GM12873 (cell line): ENCODE measurements around the gene TMEM51.

Experiments used
- TF ChIP-seq, protein P1 (sequence below): IDR thresholded peaks from 2 replicates; pipeline ENCODE4 v1.5.1; 2012; ENCODE audit warnings: low read depth, mild to moderate bottlenecking, moderate library complexity, low read length, control low read depth; ENCODE audit not compliant: insufficient read depth; ENCODE audit errors: missing control alignments

TMEM51 gene

GRCh38 chr1:15251857-15252835 is 98.6 kb downstream of the TMEM51 start:
- TF ChIP-seq, protein P1, sequence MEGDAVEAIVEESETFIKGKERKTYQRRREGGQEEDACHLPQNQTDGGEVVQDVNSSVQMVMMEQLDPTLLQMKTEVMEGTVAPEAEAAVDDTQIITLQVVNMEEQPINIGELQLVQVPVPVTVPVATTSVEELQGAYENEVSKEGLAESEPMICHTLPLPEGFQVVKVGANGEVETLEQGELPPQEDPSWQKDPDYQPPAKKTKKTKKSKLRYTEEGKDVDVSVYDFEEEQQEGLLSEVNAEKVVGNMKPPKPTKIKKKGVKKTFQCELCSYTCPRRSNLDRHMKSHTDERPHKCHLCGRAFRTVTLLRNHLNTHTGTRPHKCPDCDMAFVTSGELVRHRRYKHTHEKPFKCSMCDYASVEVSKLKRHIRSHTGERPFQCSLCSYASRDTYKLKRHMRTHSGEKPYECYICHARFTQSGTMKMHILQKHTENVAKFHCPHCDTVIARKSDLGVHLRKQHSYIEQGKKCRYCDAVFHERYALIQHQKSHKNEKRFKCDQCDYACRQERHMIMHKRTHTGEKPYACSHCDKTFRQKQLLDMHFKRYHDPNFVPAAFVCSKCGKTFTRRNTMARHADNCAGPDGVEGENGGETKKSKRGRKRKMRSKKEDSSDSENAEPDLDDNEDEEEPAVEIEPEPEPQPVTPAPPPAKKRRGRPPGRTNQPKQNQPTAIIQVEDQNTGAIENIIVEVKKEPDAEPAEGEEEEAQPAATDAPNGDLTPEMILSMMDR, result no peak

GRCh38 chr1:15254559-15254958 is 101.0 kb downstream of the TMEM51 start:
- TF ChIP-seq, protein P1, result no peak

- TF ChIP-seq, protein P1, result no peak
Measured at GRCh38 chr1:15255582-15256149, 102.1 kb downstream of the TMEM51 start.

DNA sequence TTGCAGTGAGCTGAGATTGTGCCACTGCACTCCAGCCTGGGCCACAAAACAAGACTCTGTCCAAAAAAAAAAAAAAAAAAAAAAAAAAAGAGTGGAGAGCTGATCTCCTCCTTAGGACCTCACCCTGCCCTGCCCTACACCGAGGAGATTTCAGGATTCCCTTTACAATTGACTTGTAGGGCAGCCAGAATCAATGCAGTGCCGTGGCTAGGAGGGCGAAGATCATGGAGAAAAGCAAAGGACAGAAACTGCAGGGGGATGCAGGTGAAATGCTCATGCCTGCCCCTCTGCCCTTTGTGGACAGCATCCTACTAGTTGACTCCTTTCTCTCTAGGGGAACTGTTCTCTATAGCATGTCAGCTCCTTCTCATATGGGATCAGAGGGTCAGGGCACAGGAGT is 103.0 kb downstream of the TMEM51 start:
- TF ChIP-seq, protein P1, result no peak

GRCh38 chr1:15257309-15257708 is 103.8 kb downstream of the TMEM51 start:
- TF ChIP-seq, protein P1, result no peak

GRCh38 chr1:15258833-15259621 is 105.5 kb downstream of the TMEM51 start:
- TF ChIP-seq, protein P1, result no peak

DNA sequence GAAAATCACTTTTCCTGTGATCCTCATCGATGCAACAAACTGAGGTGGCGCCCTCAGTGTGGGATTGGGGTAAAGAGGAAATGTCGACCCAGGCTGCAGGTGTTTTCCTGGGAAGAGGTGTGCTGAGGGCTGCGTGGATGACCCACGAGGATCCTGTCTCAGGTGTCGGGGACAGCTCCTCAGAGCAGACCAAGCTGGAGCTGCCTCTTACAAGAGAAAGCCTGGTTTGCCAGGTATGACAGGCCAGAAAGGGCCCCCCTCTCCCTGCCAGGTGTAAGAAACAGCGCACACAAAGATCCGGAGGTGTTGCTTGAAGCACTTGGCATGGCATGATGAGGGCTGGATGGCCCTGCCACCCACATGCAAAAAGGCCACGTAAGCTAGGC is 106.1 kb downstream of the TMEM51 start:
- TF ChIP-seq, protein P1, result no peak
